ENCODE measurements around the gene GNAL.
"Not testable (repeated sequence)": the region's sequence is repeated elsewhere in the genome, so short reads cannot be mapped to it uniquely, and the experiment has no call there.

GNAL gene

GRCh38 chr18:11906926-11907874 is 218.1 kb downstream of the GNAL start:
- DNase-seq (ENCODE audit: low read depth): no peak

GRCh38 chr18:11908182-11909060 is 219.4 kb downstream of the GNAL start, which contains the start of gene MPPE1:
MPPE1 (minus strand) TSS chr18:11908317; CDS start chr18:11897264, 11,053 bp downstream.
- DNase-seq (ENCODE audit: low read depth): peak; percentile 74

- peak; percentile 10 for DNase-seq (ENCODE audit: low read depth)
Observed at GRCh38 chr18:11909061-11909455, 220.0 kb downstream of the GNAL start.

GRCh38 chr18:11909591-11910026 is 220.5 kb downstream of the GNAL start:
- DNase-seq (ENCODE audit: low read depth): peak; percentile 31

GRCh38 chr18:11916880-11917279 is 227.8 kb downstream of the GNAL start:
- not testable (repeated sequence) for DNase-seq (ENCODE audit: low read depth)

GRCh38 chr18:11919522-11919921 is 230.5 kb downstream of the GNAL start:
- not testable (repeated sequence) for DNase-seq (ENCODE audit: low read depth)

- DNase-seq (ENCODE audit: low read depth): no peak
Observed at GRCh38 chr18:11923450-11923849, 234.4 kb downstream of the GNAL start.

GRCh38 chr18:11925800-11926481 is 236.9 kb downstream of the GNAL start:
- DNase-seq (ENCODE audit: low read depth): no peak

GRCh38 chr18:11927497-11927896 is 238.4 kb downstream of the GNAL start:
- DNase-seq (ENCODE audit: low read depth): no peak

GRCh38 chr18:11932393-11932792 is 243.3 kb downstream of the GNAL start:
- DNase-seq (ENCODE audit: low read depth): no peak
